Cerebellar nuclear complex (tissue), 1 donor: ENCODE data around the gene MCMBP.
"Not testable (repeated sequence)": the region's sequence is repeated elsewhere in the genome, so short reads cannot be mapped to it uniquely, and the experiment has no call there.

Experiments used
- DNase-seq, 2 experiments: peaks; one replicate each; lab custom pipeline; 2025; lab: John Stamatoyannopoulos, UW

The MCMBP gene

GRCh38 chr10:119878524-119878923 is 5.9 kb upstream of the MCMBP start:
- no peak for DNase-seq

GRCh38 chr10:119872860-119873681 is 428 bp upstream of the MCMBP start:
- DNase-seq, result peak in 1 of 2 experiments; percentile 53

GRCh38 chr10:119871881-119872609 is 598 bp downstream of the MCMBP start:
- no peak for DNase-seq

GRCh38 chr10:119869398-119869797 is 3.2 kb downstream of the MCMBP start:
- not testable (repeated sequence) for DNase-seq

- no peak for DNase-seq
These were observed 5.3 kb downstream of the MCMBP start for GRCh38 chr10:119867317-119867716.

- DNase-seq, result no peak
These were observed 6.9 kb downstream of the MCMBP start for GRCh38 chr10:119865699-119866240.

- no peak for DNase-seq
These were observed 8.6 kb downstream of the MCMBP start for GRCh38 chr10:119863951-119864565.

GRCh38 chr10:119862524-119862923 is 10.1 kb downstream of the MCMBP start:
- no peak for DNase-seq

GRCh38 chr10:119860866-119861607 is 11.6 kb downstream of the MCMBP start:
- DNase-seq, result no peak

GRCh38 chr10:119859420-119860258 is 13.0 kb downstream of the MCMBP start:
- DNase-seq, result peak in 1 of 2 experiments; percentile 13

- DNase-seq, result no peak
These were observed 14.6 kb downstream of the MCMBP start for GRCh38 chr10:119858063-119858462.

- no peak for DNase-seq
These were observed 19.1 kb downstream of the MCMBP start for GRCh38 chr10:119853574-119853973.

GRCh38 chr10:119852822-119853221 is 19.8 kb downstream of the MCMBP start:
- DNase-seq, result no peak

- DNase-seq, result no peak
These were observed 20.4 kb downstream of the MCMBP start for GRCh38 chr10:119852277-119852676.

- no peak for DNase-seq
These were observed 22.7 kb downstream of the MCMBP start for GRCh38 chr10:119849944-119850343.

- no peak for DNase-seq
These were observed 23.4 kb downstream of the MCMBP start for GRCh38 chr10:119849031-119849789.

GRCh38 chr10:119845656-119846055 is 27.0 kb downstream of the MCMBP start:
- no peak for DNase-seq

- DNase-seq, result no peak
These were observed 38.5 kb downstream of the MCMBP start for GRCh38 chr10:119834188-119834587.

- no peak for DNase-seq
These were observed 39.7 kb downstream of the MCMBP start for GRCh38 chr10:119832951-119833350.

- no peak for DNase-seq
These were observed 41.0 kb downstream of the MCMBP start for GRCh38 chr10:119831656-119832055.
